NCI-H128 (cell line): Measurements from ENCODE around the gene CDKAL1.
"Not testable (repeated sequence)": the region's sequence is repeated elsewhere in the genome, so short reads cannot be mapped to it uniquely, and the experiment has no call there.

Experiments used
- DNase-seq: peaks from one replicate; lab custom pipeline; 2025; ENCODE audit not compliant: unreplicated experiment; lab: John Stamatoyannopoulos, UW

CDKAL1 gene

GRCh38 chr6:21049148-21049547, 514.9 kb downstream of the CDKAL1 start:
- no peak for DNase-seq

GRCh38 chr6:21049572-21049971, 515.3 kb downstream of the CDKAL1 start:
- DNase-seq: no peak

DNA sequence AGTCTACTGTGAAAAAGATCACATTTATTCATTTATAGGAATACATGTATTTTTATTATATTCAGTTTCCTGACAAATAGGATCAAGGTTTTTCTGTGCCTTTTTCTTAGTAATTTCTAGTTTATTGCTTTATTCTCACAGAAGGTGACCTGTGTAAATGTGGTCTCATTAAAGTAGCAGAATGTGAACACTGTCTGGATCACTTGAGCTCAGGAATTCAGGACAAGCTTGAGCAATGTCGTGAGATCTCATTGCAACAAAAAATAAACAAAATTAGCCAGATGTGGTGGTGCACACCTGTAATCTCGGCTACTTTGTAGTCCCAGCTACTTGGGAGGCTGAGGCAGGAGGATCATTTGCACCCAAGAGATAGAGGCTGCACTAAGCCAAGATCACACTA, 516.7 kb downstream of the CDKAL1 start:
- DNase-seq: no peak

DNA sequence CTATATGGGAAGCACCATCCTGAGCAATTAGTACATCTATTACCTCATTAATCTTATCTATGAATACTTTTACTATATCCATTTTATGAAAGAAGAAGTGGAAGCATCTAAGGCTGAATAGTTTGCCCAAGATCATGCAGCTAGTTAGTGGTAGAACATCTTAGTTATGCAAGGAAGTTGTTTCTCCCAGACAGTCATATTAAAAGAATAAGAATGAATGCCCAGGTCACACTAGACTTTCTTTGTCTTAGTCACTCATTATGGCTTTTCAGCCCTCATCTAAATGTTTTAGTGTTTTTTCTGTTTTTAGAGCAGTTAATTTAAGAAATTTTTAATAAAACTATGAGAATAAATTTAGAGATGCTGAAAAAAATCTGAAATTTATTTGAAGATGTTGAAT, 517.5 kb downstream of the CDKAL1 start:
- DNase-seq: no peak

DNA sequence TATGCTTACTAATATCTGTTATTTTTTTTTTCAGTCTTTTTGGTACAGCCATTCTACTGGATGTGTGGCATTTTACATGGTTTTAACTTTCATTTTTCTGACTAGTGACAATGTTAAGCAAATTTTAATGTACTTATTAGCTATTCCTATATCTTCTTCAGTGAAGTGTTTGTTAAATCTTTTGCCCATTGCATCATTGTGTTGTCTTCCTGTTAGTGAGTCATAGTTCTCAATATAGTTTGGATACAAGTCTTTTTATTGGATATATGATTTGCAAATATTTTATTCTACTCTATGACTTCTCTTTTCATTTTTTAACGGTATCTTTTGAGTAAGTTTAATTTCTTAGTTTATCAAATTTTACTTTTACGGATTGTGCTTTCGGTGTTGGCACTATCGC, 519.4 kb downstream of the CDKAL1 start:
- no peak for DNase-seq

DNA sequence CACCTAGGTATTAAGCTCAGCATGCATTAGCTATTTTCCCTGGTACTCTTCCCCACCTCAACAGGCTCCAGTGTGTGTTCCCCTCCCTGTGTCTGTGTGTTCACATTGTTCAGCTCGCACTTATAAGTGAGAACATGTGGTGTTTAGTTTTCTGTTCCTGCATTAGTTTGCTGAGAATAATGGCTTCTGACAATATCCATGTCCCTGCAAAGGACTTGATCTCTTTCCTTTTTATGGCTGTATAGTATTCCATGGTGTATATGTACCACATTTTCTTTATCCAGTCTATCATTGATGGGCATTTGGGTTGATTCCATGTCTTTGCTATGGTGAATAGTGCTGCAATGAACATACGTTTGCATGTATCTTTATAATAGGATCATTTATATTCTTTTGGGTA, 521.2 kb downstream of the CDKAL1 start:
- not testable (repeated sequence) for DNase-seq

GRCh38 chr6:21061892-21062291, 527.6 kb downstream of the CDKAL1 start:
- no peak for DNase-seq

DNA sequence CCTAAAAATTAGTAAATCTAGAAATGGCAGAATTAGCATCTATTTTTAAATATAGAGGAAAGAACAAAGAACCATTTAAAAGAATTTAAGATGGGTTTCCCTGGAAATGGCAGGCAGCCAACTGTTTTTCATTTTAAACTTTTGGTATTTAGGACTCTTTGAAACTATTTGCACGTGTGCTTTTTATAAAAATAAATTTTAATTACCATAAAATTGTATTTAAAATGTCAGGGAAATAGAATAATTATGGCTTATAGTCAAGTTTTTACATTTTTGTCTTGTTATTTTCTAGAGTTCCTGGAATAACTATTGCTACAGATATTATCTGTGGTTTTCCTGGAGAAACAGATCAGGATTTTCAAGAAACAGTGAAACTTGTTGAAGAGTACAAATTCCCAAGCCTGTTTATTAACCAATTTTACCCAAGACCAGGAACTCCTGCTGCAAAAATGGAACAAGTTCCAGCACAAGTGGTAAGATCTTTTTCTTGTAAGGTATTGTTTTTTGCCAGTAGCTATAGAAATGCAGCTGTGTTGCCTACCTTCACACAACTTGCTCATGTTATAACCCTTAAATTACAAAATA, 530.6 kb downstream of the CDKAL1 start:
- DNase-seq: no peak

DNA sequence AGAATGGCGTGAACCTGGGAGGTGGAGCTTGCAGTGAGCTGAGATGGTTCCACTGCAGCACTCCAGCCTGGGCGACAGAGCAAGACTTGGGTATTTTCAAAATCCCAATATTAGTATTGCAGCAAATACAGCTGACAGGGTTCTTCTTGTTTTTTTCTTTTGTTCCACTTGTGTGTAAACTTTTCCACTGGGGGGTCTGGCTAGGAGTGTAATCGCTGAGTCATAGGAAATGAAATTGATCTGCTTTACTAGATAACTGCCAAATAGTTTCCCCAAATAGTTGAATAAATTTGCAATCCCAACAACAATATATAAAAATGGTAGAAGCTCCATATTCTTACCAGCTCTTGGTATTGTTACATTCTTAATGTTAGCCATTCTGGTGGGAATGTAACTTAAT, 533.3 kb downstream of the CDKAL1 start:
- DNase-seq: no peak

GRCh38 chr6:21070620-21071019, 536.4 kb downstream of the CDKAL1 start:
- no peak for DNase-seq

GRCh38 chr6:21071780-21072468, 537.7 kb downstream of the CDKAL1 start:
- DNase-seq: no peak

DNA sequence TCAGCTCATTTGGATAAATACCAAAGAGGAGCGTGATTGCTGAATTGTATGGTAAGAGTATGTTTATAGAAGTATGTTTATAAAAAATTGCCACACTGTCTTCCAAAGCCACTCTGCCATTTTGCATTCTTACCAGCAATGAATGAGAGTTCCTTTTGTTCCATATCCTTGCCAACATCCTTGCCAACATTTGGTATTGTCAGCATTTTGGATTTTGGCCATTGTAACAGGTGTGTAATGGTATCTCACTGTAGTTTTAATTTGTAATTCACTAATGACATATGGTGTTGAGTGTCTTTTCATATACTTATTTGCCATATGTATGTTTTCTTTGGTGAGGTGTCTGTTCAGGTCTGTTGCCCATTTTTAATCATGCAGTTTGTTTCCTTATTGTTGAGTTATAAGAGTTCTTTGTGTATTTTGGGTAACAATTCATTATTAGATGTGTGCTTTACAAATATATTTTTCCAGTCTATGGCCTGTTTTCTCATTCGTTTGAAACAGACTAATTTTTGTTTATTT, 539.1 kb downstream of the CDKAL1 start:
- no peak for DNase-seq

- no peak for DNase-seq
Observed at GRCh38 chr6:21074484-21074883, 540.2 kb downstream of the CDKAL1 start.

DNA sequence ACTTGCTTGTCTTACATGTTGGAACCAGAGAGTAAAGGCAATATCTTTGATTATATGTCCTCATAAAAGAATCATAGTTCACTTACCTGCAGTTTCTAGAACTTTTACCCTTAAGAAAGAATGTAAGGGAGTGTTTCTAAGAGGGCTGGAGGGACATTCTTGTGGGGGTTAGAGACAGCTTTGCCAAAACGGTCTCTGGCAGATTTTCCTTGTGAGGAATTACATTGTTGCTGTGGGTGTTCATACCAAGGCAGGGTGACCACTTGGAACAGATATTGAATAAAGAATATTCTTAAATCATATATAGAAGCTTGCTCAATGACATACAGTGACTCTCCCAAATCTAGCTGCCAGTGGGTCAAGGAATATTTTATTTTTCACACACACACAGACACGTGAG, 541.7 kb downstream of the CDKAL1 start:
- DNase-seq: no peak

DNA sequence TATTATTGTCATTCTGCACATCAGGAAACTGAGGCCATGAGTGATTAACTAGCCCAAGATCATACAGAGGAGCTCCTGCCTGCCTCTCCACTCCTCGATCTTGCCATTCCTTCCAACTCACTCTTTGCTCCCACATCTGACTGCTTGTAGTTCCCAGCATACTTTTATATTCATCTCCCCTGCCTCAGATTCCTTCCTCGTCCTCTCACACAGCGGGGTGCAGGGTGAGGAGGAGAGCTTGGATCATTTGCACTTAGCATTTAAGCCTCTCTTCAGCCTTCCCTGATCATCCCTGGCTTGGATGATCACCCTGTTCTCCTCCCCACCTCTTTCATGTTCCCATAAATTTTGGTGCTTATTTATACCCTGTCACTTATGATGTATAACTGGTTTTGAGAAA, 544.2 kb downstream of the CDKAL1 start:
- no peak for DNase-seq

DNA sequence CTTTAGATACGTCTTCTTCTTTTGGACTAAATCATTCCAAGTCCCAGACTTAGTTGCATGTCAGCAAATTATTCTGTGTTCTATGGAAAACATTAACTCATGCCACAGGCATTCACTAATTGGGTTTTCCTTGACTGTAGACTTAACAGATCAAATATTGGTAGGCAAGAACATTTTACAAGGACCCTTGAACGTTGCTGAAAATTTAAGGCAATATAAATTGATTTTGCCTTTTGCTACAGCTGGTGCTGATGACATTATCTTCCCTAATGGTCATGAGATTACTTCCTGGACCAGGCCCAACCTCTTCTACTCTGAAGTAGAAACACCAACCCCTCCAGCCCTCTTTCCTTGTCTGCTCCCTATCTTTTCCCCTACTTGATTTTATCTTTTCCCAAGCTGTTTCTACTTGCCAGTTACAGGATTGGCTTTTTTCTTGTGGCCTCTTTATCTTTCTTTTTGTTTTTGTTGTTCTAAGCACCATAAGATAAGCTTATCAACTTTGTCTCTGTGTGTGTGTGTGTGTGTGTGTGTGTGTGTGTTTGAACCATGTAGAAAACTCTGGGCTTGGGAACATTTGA, 545.3 kb downstream of the CDKAL1 start:
- no peak for DNase-seq

DNA sequence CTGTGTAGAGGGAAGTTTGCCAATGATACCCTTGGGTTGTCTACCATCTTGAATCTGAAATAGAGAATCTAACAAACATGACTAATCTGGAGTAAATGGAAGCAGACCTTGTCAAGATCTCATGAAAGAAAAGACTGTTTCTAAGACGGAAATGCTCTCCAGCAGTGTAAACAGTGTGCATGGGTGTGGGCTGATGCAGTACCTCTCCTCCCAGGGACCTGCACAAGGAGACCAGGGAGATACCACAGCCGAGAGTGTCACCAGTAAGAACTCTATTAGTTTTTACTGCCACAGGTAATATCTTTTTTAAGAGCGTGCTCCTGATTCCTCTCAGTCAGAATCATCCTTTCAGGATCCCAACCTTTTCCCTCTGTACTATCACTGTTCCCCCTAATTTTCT, 546.0 kb downstream of the CDKAL1 start:
- no peak for DNase-seq

DNA sequence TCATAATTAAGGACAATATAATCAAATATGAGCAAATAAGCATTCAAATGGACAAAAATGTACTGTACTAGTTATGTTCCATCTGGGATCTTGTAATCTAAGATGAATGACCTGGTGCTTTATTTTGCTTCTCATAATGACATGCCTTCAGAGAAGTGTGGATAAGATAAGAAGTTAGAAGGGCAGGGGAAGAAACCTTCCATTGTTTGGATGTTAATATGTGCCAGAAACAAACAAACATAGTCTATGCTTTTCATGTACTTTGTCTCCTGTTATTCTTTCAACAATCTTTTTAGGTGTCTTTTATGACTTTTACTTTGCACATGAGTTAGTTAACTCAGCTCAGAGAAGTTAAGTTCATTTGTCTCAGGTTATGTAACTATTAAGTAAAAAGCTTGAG, 547.8 kb downstream of the CDKAL1 start:
- no peak for DNase-seq

- DNase-seq: no peak
Observed at GRCh38 chr6:21083708-21084107, 549.5 kb downstream of the CDKAL1 start.

DNA sequence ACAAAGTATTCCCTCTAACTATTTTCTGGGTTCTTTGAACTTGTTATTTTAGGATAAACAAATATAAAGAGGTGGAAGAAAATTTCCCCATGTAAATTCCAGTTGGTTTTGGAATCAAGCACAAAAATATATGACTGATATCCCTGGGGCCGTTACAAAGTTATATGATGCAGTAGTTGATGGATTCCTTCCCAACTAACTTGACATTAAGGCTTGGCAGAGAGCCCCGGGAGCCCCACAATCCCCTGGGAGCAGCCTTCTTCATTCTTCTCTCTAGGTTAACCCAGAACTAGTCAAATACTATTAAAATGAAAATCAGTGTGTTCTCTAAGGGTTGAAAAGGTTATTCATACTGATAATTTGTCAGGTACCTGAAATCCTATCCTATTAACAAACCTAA, 550.4 kb downstream of the CDKAL1 start:
- DNase-seq: no peak

- DNase-seq: no peak
Observed at GRCh38 chr6:21085211-21085610, 551.0 kb downstream of the CDKAL1 start.

DNA sequence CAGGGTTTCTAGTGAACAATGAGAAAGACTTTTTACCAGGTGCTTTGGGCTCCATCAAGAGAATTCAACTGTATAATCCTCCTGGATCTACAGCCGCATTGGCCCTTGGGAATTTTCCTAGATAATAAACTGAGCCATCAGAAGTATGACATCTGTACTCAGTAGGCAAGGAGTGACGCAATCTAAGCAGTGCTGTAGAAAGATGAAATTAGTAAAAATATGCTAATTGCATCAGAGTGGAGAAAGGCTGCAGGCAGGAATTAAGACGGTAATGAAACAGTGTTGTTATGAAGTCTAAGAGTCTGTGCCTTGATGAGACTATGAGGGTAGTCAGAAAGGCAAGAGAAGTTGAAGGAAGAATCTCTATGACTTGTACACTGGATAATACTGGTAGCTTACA, 551.4 kb downstream of the CDKAL1 start:
- no peak for DNase-seq

GRCh38 chr6:21087188-21087587, 552.9 kb downstream of the CDKAL1 start:
- no peak for DNase-seq
